ENCODE results near the gene PSPC1. TPM values are rescaled to one million over a fixed set of nuclear protein-coding genes. Genes with fewer than 3 reads are reported as not detected.
"Not testable (repeated sequence)": the region's sequence is repeated elsewhere in the genome, so short reads cannot be mapped to it uniquely, and the experiment has no call there.

PSPC1 gene, protein sequence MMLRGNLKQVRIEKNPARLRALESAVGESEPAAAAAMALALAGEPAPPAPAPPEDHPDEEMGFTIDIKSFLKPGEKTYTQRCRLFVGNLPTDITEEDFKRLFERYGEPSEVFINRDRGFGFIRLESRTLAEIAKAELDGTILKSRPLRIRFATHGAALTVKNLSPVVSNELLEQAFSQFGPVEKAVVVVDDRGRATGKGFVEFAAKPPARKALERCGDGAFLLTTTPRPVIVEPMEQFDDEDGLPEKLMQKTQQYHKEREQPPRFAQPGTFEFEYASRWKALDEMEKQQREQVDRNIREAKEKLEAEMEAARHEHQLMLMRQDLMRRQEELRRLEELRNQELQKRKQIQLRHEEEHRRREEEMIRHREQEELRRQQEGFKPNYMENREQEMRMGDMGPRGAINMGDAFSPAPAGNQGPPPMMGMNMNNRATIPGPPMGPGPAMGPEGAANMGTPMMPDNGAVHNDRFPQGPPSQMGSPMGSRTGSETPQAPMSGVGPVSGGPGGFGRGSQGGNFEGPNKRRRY
- polyA plus RNA-seq (2012; ENCODE audit: insufficient read depth, insufficient read length) = 93.0 TPM

DNA sequence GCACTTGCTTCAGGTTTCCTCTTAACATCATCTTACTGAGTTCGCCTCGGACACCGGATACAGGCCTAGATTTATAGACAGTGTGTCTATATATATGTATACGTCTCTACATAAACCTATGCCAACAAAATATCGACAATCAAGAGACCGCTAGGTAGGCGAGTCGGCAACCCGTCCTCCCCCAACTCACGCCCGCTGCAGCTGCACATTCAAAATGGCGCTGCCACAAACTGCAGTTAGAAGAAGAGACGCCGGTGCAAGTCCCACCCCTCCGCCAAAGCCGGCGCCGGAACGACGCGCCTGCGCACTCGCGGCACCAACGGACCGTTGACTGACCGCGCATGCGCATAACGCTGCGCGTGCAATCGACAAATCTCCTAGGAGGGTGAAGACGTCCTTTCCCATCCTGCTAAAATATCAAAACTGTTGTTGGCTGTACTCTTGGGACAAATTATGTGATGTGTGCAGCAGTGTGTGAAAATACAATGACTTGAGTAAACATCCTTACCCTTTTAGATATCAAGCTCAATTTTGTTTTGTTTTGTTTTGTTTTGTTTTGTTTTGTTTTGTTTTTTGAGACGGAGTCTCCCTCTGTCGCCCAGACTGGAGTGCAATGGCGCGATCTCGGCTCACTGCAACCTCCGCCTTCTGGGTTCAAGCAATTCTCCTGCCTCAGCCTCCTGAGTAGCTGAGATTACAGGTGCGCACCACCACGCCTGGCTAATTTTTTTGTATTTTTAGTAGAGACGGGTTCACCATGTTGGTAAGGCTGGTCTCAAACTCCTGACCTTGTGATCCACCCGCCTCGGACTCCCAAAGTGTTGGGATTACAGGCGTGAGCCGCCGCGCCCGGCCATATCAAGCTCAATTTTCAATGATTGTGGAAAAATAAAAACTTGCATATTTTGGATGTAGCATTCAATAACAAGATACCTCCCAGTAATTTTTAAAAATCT, at the start of gene PSPC1:
TSS of gene PSPC1 (minus strand) at position 219 of the 956 bp plus-strand sequence. CDS start at position 31, 188 bp downstream.
- peak; percentile 92 for DNase-seq (ENCODE audit: low read depth, low spot score)
- H3K4me3 ChIP-seq (ENCODE audit: low read length) = peak within 1 kb of the TSS; percentile 95

DNA sequence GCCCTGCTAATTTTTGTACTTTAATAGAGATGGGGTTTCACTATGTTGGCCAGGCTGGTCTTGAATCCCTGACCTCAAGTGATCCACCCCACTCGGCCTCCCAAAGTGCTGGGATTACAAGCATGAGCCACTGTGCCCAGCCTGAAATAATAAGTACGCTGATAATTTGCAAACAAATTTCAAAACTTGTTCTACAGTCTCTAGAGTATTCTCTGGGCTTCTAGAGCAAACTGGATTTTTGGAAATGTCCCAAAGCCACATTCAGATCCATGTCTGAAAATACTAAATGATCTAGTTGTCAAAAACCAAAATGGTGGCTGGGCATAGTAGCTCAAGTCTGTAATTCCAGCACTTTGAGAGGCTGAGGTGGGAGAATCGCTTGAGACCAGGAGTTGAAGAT, 39.9 kb upstream of the PSPC1 start:
- no peak overlapping the region for H3K4me3 ChIP-seq (ENCODE audit: low read length)
- no peak for DNase-seq (ENCODE audit: low read depth, low spot score)

DNA sequence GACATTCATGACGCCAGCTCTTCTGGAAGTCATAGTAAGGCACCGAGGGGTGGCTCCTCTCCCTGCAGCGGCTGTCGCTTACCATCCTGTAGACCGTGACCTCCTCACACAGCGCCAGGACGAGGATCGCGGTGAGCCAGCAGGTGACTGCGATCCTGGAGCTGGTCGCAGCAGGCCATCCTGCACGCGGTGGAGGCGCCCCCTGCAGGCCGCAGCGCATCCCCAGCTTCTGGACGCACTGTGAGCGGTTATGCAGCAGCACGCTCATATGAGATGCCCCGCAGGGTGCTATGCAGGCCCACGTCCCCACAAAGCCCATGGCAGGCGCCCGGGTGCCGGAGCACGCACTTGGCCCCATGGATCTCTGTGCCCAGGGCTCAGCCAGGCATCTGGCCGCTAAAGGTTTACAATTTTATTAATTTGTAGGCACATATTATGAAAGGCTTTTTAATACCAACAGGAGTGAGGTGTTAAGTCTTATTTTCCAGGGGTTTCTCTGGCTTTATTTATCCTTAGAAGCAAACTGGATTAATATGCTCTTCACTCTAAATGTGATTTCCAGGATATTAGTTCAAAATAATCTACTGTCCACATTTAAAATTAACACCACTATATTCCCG, 35.6 kb upstream of the PSPC1 start:
- DNase-seq (ENCODE audit: low read depth, low spot score) = no peak
- H3K4me3 ChIP-seq (ENCODE audit: low read length) = no peak overlapping the region

DNA sequence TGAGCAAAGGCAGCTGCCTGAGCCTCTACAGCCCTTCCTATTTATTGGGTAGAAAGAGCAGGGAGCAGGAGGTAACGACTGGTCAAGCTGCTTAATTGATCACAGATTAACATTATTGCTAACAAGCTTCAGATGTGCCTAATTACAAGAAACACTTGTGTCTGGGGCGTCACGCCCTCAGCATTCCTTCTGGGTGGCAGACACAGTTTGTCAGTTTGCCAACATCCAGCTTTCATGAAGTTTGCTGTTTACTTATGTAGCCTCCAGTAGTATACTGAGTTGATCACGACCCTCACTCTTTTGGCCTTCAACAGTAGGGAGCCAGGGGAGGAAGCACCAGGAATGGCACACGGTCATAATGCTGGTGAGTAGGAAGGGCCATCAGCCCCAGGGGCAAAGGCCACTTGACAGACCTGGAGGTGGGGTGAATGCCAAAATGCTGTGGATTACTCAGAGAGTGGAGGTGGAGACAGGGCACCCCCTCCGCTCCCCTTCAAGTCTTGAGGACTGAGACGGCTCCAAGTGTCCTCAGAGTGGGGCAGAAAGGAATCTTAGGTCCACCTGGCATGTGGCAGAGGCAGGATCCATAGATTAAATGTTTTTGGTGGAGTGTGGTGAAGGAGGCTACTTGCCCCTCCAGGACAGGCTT, 34.9 kb upstream of the PSPC1 start:
- DNase-seq (ENCODE audit: low read depth, low spot score) = no peak
- H3K4me3 ChIP-seq (ENCODE audit: low read length) = no peak overlapping the region

DNA sequence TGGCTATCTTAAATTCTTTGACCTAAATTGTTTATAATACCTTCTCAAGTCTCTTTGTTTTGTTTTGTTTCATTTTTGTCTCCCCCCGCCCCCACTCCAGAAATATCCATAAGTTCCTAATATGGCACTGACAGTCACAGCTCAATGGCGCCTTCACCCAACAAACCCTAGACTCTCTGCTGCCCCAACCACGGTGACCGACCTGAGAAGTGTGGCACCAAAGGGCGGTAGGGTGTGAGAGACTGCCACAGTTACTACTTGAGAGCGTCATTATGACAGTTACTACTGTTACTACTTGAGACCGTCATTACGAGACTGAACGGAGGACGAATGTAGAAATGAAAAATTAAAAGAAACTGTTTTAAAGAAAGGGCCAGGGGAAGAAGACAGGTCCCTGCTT, 34.4 kb upstream of the PSPC1 start:
- DNase-seq (ENCODE audit: low read depth, low spot score) = no peak
- H3K4me3 ChIP-seq (ENCODE audit: low read length) = no peak overlapping the region

DNA sequence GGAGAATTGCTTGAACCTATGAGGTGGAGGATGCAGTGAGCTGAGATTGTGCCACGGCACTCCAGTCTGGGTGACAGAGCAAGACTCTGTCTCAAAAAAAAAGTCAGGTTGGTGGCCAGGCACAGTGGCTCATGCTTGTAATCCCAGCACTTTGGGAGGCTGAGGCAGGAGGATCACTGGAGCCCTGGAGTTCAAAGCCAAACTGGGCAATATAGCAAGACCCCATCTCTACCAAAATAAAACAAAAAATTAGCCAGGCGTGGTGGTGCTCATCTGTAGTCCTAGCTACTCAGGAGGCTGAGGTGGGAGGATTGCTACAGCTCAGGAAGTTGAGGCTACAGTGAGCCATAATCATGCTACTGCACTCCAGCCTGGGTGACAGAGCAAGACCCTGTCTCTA, 33.1 kb upstream of the PSPC1 start:
- not testable (repeated sequence) for DNase-seq (ENCODE audit: low read depth, low spot score); H3K4me3 ChIP-seq (ENCODE audit: low read length)

DNA sequence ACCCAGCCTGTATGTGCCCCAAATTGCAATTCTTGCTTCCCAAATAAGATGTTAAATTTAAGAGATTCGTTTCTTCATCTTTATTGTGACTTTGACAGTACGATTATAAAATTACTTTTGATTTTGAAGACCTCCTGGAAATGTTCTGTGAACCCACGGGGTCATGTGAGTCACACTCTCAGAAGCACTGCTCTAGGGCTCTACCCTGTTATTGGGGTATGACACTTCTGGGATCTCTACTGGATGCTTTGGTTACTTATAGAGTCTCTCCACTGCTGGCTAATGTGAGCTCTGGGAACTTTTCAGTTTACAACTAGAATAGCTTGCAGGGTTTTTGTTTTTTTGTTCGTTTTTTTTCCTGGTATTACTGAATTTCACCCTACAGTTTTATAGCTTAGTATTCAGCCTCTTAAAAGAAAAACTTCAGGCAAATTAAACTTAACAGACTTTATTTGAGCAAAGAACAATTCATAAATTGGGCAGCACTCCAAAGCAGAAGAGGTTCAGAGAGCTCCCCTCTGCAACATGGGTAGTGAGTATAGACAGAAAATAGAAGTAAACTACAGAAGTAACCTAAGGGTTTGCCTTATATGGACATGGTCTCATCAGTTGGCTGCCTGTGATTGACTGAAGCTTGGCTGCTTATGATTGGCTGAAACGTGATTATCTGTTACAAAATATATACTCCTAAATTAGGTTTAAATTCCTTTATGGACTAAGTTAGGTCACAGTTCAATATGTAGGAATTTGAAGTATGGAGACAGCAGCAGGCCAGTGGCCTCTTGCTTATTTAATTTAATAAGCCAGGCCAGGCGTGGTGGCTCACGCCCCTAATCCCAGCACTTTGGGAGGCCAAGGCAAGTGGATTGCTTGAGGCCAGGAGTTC, 28.5 kb upstream of the PSPC1 start:
- no peak for DNase-seq (ENCODE audit: low read depth, low spot score)
- no peak overlapping the region for H3K4me3 ChIP-seq (ENCODE audit: low read length)

DNA sequence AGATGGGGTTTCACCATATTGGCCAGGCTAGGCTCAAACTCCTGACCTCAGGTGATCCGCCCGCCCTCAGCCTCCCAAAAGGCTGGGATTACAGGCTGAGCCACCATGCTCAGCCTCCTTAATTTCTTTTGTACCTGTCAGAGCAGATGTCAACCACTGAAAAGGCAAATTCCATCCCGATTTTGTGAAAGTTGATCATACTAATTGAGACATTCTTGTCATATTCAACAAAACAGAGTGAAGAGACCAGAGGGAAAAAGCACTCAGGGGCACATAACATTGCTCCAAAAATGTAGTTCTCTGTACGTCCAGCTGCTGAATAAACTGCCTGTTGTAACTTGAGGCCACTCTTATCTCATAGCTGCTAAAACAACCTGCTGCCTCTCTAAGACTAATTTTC, 27.4 kb upstream of the PSPC1 start:
- no peak overlapping the region for H3K4me3 ChIP-seq (ENCODE audit: low read length)
- DNase-seq (ENCODE audit: low read depth, low spot score) = no peak

DNA sequence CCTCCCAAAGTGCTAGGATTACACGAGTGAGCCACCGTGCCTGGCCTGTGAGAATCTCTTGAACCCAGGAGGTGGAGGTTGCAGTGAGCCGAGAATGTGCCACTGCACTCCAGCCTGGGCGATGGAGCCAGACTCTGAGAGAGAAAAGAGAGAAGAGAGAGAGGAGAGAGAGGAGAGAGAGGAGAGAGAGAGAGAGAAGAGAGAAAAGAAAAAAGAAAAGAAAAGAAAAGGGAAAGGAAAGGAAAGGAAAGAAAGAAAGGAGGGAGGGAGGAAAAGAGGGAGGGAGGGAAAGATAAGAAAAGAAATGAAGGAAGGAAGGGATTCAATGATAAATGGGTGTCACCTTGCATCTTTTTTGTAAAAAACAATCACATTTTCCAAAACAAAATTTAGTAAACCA, 23.0 kb upstream of the PSPC1 start:
- DNase-seq (ENCODE audit: low read depth, low spot score) = no peak
- no peak overlapping the region for H3K4me3 ChIP-seq (ENCODE audit: low read length)

DNA sequence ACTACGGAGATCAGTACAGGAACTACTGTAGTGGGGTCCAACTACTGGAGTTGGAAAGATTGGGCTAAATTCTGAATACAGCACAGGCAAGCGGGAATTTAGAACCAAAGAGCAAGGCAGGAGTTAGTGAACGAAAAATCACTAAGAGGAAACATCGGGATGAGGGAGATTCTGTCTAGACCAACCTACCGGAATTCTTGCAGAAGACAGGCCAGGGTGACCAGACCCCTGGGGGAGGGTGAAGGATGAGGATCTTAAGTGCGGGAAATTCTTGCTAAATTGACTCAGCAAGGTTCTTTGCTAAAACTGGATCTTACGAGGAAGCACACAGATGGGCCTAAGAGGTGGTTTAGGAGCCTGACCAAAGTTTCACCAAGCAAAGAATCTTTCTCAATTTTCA, 13.2 kb upstream of the PSPC1 start:
- no peak for DNase-seq (ENCODE audit: low read depth, low spot score)
- no peak overlapping the region for H3K4me3 ChIP-seq (ENCODE audit: low read length)

DNA sequence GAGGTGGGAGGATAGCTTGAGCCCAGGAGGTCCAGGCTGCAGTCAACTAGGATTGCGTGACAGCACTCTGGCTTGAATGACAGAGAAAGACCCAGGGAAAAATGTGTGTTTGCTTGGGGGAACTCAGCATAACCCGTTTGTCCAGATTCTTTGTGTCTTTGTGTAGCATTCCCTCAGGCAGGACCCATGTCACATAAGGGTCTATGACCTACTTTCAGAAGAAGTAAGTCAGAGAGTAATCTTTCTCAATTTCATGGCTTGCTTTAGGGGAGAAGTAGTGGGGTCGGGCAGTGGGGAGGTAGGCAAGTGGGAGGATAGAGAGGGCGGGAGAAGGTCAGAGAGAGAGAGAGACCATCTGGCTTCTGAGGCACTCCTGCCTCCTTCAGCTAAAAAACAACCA, 11.9 kb upstream of the PSPC1 start:
- no peak for DNase-seq (ENCODE audit: low read depth, low spot score)
- no peak overlapping the region for H3K4me3 ChIP-seq (ENCODE audit: low read length)

DNA sequence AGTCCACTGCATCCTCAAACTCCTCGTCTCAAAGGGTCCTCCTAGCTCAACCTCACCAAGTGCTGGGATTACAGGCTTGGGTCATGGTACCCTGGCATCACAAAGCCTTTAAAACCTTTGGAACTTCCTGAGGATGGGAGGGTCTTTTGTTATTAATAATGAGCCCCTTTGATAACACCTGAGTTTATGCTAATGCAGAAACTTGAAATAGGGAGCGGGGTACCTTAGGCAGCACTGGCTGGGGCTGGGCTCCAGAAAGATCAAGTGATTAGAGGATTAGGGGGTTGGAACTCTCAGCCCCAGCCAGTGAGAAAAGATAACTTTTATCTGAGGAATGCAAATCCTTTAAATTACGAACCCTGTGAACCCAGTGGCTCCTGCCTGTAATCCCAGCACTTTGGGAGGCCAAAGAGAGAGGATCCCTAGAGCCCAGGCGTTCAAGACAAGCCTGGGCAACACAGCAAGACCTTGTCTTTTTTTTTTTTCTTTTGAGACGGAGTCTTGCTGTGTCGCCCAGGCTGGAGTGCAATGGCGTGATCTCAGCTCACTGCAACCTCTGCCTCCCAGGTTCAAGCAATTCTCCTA, 9.3 kb upstream of the PSPC1 start:
- H3K4me3 ChIP-seq (ENCODE audit: low read length) = no peak overlapping the region
- DNase-seq (ENCODE audit: low read depth, low spot score) = no peak

DNA sequence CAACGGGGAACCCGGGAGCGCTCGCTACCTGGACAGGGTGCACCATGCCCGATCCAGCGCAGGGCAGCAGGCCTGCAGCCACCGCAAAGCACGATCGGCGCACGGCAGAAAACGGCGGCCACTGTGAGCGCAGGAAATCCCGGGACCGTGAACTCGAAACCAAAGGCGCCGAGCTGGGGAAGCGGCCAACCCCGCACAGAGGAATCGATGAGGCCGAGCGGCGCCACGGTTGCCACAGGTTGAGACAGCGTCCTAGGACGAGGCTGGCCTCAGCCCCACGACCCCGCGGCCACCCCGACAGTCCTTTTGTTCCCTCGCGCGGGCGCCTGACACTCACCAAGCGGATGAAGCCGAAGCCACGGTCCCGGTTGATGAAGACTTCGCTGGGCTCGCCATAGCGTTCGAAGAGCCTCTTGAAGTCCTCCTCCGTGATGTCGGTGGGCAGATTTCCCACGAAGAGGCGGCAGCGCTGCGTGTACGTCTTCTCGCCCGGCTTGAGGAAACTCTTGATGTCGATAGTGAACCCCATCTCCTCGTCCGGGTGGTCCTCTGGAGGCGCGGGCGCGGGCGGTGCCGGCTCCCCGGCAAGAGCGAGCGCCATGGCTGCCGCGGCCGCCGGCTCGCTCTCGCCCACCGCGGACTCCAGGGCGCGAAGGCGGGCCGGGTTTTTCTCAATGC, 557 bp downstream of the PSPC1 start:
- DNase-seq (ENCODE audit: low read depth, low spot score) = no peak
- peak overlapping the region; percentile 95 for H3K4me3 ChIP-seq (ENCODE audit: low read length)

DNA sequence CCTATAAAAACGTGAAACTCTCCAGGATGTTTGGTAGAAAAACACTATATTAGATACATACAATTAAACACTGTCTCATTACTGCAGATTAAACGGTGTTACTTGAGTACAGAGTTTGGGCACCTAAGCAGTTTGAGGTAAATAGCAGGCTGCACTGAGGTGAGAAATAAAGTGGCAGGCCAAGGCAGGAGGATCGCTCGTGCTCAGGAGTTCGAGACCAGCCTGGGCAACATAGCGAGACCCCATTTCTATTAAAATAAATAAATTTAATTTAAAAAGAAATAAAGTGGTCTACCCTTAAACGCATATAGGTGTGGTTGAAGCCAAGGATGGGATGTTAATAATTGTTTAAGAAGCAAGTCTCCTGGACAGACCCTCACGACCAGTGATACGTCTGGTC, 1.2 kb downstream of the PSPC1 start:
- peak overlapping the region; percentile 95 for H3K4me3 ChIP-seq (ENCODE audit: low read length)
- DNase-seq (ENCODE audit: low read depth, low spot score) = no peak

DNA sequence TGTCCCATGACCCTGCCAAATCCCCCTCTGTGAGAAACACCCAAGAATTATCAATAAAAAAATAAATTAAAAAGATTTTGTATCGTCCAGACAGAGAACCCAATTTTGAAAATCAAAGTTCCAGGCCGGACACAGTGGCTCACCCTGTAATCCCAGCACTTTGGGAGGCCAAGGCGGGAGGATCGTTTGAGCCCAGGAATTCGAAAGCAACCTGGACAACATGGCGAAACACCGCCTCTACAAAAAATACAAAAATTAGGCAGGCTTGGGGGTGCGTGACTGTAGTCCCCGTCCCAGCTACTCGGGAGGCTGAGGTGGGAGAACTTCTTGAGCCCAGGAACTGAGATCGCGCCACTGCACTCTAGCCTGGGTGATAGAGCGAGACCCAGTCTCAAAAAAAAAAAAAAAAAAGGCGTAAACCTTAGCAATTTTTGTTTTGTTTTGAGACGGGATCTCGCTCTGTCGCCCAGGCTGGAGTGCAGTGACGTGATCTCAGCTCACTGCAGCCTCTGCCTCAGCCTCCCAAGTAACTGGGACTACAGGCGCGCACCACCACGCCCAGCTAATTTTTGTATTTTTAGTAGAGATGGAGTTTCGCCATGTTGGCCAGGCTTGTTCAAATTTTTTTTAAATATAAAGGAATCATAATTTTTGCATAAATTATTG, 1.9 kb downstream of the PSPC1 start:
- peak overlapping the region; percentile 95 for H3K4me3 ChIP-seq (ENCODE audit: low read length)
- not testable (repeated sequence) for DNase-seq (ENCODE audit: low read depth, low spot score)

DNA sequence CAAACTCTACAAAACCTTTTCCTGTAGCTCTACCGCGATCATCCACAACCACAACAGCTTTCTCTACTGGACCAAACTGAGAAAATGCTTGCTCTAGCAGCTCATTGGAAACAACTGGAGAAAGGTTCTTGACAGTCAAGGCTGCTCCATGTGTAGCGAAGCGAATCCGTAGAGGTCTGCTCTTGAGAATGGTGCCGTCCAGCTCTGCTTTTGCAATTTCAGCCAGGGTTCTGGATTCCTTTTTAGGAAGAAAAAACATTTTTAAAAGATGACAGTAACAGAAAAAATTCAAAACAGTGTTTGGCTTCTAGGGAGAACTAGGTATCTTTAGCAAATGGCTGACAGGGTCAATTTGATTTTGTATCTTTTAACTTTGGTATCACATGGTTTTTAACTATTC, 10.4 kb downstream of the PSPC1 start:
- DNase-seq (ENCODE audit: low read depth, low spot score) = no peak
- no peak overlapping the region for H3K4me3 ChIP-seq (ENCODE audit: low read length)

DNA sequence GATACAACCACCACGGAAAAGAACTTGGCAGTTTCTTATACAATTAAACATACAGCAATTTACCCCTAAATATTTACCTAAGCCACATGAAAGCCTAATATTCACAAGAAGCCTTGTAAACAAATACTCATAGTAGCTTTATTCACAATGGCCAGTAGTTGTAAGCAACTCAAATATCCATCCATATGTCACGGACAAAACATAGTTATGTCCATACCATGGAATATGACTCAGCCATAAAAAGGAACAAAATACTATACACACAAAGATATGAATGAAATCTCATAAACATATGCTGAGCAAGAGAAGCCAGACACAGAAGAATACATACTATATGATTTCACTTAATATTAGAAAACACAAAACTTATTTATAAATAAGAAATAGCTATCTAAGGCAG, 12.9 kb downstream of the PSPC1 start:
- no peak for DNase-seq (ENCODE audit: low read depth, low spot score)
- no peak overlapping the region for H3K4me3 ChIP-seq (ENCODE audit: low read length)
